GM12874 (cell line): Measurements from ENCODE around the gene STOM.

Experiments
- CTCF ChIP-seq: IDR thresholded peaks from 2 replicates; pipeline ENCODE4 v1.5.1; 2011; ENCODE audit warnings: low read depth, mild to moderate bottlenecking, control low read depth, low read length, moderate library complexity; ENCODE audit not compliant: insufficient read depth

Gene STOM

GRCh38 chr9:121301881-121302286 lies 68.2 kb downstream of the STOM start:
- no peak for TF ChIP-seq CTCF

GRCh38 chr9:121300283-121301119 lies 69.5 kb downstream of the STOM start:
- TF ChIP-seq CTCF = no peak

- no peak for TF ChIP-seq CTCF
These were observed 70.4 kb downstream of the STOM start for GRCh38 chr9:121299467-121300282.

- no peak for TF ChIP-seq CTCF
These were observed 71.2 kb downstream of the STOM start for GRCh38 chr9:121298689-121299466.

GRCh38 chr9:121298016-121298538 lies 72.0 kb downstream of the STOM start:
- TF ChIP-seq CTCF = no peak

GRCh38 chr9:121297389-121297788 lies 72.7 kb downstream of the STOM start:
- TF ChIP-seq CTCF = no peak
